Neural crest cell (in vitro differentiated cells): Measurements from ENCODE around the gene NRDE2. TPM values are rescaled to one million over a fixed set of nuclear protein-coding genes. Genes with fewer than 3 reads are reported as not detected.

Experiments used
- DNase-seq: peaks from one replicate; pipeline ENCODE4 v3.0.0; 2021; ENCODE audit warnings: low read depth, mixed read lengths, low spot score
- H3K27ac Mint-ChIP-seq: one replicate; pipeline ENCODE4 v1.8.0; 2021; ENCODE audit warnings: mild to moderate bottlenecking, mixed read lengths; ENCODE audit not compliant: unreplicated experiment
- H3K27me3 Mint-ChIP-seq: 2 replicates; pipeline ENCODE4 v1.8.0; 2021; ENCODE audit warnings: low read depth, mild to moderate bottlenecking, mixed read lengths
- H3K36me3 Mint-ChIP-seq: 2 replicates; pipeline ENCODE4 v1.8.0; 2021; ENCODE audit warnings: low read depth, mild to moderate bottlenecking, mixed read lengths
- H3K4me1 Mint-ChIP-seq: 2 replicates; pipeline ENCODE4 v1.8.0; 2021; ENCODE audit warnings: mixed read lengths
- H3K4me3 Mint-ChIP-seq: one replicate; pipeline ENCODE4 v1.8.0; 2021; ENCODE audit warnings: mild to moderate bottlenecking, mixed read lengths
- H3K9me3 Mint-ChIP-seq: 2 replicates; pipeline ENCODE4 v1.8.0; 2021; ENCODE audit warnings: mixed read lengths
- total RNA-seq: library from RNA; stranded (reverse); gene quantifications from 2 replicates; pipeline ENCODE4 v1.2.1, GENCODE V29; 2021
- TF ChIP-seq, protein P1 (sequence below): fragments of 200-600 bp; sonication (generic); conservative IDR thresholded peaks from 2 replicates; pipeline ENCODE4 v1.5.0; 2021; ENCODE audit warnings: antibody characterized with exemption, mild to moderate bottlenecking

Gene NRDE2
- total RNA-seq, 1 donor from 2014 or later = 24.5 TPM

DNA sequence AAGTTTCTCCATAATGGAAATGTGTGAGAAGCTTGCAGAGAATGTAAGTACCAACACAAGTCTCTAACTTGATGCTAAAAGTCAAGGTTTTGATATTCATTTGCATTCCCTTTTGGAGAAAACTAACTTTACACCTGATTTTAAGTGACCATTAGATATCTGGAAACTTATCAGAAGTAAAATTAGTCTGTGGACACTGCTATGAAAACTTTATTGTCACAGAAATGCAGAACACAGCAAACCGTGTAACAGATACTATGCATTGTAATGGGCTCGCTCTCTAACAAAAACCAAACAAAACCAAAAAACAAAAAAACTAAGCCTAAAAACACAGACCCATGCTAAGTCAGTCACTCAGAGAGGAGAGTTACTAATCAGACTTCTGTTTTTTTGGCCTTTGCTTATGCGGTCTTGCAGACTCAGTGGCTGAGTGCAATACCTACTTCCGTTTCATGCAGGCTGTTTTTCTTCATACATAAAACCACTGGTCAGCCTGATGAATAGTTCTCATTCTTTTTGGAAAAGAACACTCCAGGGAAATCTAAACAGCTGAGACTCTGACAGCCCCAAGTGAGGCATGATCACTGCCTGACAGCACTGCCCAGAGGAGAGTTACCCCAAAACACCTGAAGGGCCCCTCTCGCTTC lies 35.7 kb downstream of the NRDE2 start:
- H3K27me3 Mint-ChIP-seq = no peaks in the 10 kb centered on the region
- no peak for DNase-seq
- no peak overlapping the region for H3K27ac Mint-ChIP-seq
- H3K4me3 Mint-ChIP-seq = no peak overlapping the region
- TF ChIP-seq, protein P1, sequence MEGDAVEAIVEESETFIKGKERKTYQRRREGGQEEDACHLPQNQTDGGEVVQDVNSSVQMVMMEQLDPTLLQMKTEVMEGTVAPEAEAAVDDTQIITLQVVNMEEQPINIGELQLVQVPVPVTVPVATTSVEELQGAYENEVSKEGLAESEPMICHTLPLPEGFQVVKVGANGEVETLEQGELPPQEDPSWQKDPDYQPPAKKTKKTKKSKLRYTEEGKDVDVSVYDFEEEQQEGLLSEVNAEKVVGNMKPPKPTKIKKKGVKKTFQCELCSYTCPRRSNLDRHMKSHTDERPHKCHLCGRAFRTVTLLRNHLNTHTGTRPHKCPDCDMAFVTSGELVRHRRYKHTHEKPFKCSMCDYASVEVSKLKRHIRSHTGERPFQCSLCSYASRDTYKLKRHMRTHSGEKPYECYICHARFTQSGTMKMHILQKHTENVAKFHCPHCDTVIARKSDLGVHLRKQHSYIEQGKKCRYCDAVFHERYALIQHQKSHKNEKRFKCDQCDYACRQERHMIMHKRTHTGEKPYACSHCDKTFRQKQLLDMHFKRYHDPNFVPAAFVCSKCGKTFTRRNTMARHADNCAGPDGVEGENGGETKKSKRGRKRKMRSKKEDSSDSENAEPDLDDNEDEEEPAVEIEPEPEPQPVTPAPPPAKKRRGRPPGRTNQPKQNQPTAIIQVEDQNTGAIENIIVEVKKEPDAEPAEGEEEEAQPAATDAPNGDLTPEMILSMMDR = no peak
- H3K4me1 Mint-ChIP-seq = no peaks in the 10 kb centered on the region
- peaks cover 10% of the 10 kb centered on the region for H3K36me3 Mint-ChIP-seq
- no peaks in the 10 kb centered on the region for H3K9me3 Mint-ChIP-seq

DNA sequence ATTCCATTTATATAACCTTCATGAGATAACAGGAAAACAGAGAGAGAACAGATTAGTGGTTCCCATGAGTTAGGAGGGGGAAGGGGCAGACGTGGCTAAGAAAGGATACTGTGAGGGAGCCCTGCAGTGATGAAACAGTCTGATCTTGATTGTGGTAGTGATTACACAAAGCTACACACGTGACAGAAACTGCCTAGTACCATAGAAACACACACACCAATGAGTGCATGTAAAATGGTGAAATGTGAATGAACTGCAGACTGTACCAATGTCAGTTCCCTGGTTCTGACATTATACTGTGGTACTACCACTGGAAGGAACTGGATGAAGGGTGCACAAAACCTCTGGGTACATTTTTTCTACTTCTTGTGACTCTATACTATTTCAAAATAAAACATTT lies 36.9 kb downstream of the NRDE2 start:
- DNase-seq = no peak
- no peaks in the 10 kb centered on the region for H3K9me3 Mint-ChIP-seq
- H3K4me1 Mint-ChIP-seq = no peaks in the 10 kb centered on the region
- H3K36me3 Mint-ChIP-seq = peaks cover 6% of the 10 kb centered on the region
- no peak overlapping the region for H3K27ac Mint-ChIP-seq
- no peaks in the 10 kb centered on the region for H3K27me3 Mint-ChIP-seq
- TF ChIP-seq, protein P1 = no peak
- no peak overlapping the region for H3K4me3 Mint-ChIP-seq

- Mint-ChIP-seq H3K36me3 (peaks cover 6% of the 10 kb centered on the region), H3K4me1 (no peaks in the 10 kb centered on the region), H3K9me3 (no peaks in the 10 kb centered on the region), H3K27ac (no peak overlapping the region), H3K27me3 (no peaks in the 10 kb centered on the region), H3K4me3 (no peak overlapping the region)
- DNase-seq = no peak
- TF ChIP-seq, protein P1 = no peak
Measured at GRCh38 chr14:90293766-90294730, 37.7 kb downstream of the NRDE2 start.

GRCh38 chr14:90291699-90292098 lies 40.0 kb downstream of the NRDE2 start:
- TF ChIP-seq, protein P1 = no peak
- peaks cover 6% of the 10 kb centered on the region for H3K36me3 Mint-ChIP-seq
- H3K4me1 Mint-ChIP-seq = no peaks in the 10 kb centered on the region
- H3K27me3 Mint-ChIP-seq = no peaks in the 10 kb centered on the region
- no peak overlapping the region for H3K4me3 Mint-ChIP-seq
- H3K9me3 Mint-ChIP-seq = no peaks in the 10 kb centered on the region
- H3K27ac Mint-ChIP-seq = no peak overlapping the region
- DNase-seq = no peak

DNA sequence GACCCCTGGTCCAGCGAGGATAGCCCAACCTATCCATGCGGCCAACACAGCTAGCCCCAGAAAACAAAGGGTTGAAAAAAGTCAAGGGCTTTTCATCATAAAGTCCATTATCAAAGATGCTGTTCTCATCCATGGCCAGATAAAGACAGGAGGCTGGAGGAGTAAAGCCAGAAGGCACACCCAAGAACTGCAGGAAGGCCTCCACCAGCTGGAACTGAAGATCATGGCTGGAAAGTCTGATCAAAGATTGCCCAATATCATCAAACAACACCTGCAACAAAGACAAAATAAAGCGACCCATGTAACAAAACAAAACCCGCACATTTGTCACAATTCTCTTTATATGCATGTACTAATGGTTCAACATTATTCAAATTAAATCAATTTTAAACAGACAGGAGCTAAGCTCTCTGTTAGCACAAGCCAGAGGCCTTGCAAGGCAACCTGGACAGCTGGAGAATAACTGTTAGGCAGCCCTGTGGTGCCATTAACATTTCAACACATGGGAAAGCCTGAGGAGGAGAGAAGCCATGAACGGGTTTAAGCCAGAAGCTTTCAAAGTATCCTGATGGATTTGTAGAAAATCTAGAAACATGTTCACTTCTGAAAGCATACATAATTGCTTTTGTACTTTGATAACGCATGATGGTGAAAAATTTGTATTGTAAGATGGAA lies 41.3 kb downstream of the NRDE2 start:
- no peak overlapping the region for H3K4me3 Mint-ChIP-seq
- TF ChIP-seq, protein P1 = no peak
- H3K27ac Mint-ChIP-seq = no peak overlapping the region
- H3K4me1 Mint-ChIP-seq = no peaks in the 10 kb centered on the region
- peaks cover 6% of the 10 kb centered on the region for H3K36me3 Mint-ChIP-seq
- H3K9me3 Mint-ChIP-seq = no peaks in the 10 kb centered on the region
- no peaks in the 10 kb centered on the region for H3K27me3 Mint-ChIP-seq
- no peak for DNase-seq
